HG03066 (cell line): Measurements from ENCODE around the gene MAPK1.
A peak's percentile ranks its signal among the peaks of the same experiment; 100 is the strongest.
"Not testable (repeated sequence)": the region's sequence is repeated elsewhere in the genome, so short reads cannot be mapped to it uniquely, and the experiment has no call there.

ENCODE experiments used
- ATAC-seq: cut with Tn5 transposase; IDR thresholded peaks from one replicate; pipeline ENCODE4 v1.9.1; 2021; ENCODE audit warnings: low read depth; ENCODE audit not compliant: unreplicated experiment

MAPK1 gene

GRCh38 chr22:21793716-21794115 lies 73.7 kb downstream of the MAPK1 start:
- ATAC-seq: not testable (repeated sequence)

GRCh38 chr22:21791635-21792625 lies 75.5 kb downstream of the MAPK1 start:
- no peak for ATAC-seq

GRCh38 chr22:21790849-21791610 lies 76.4 kb downstream of the MAPK1 start:
- ATAC-seq: not testable (repeated sequence)

- ATAC-seq: no peak
Measured at GRCh38 chr22:21790359-21790758, 77.1 kb downstream of the MAPK1 start.

- not testable (repeated sequence) for ATAC-seq
Measured at GRCh38 chr22:21787565-21787964, 79.9 kb downstream of the MAPK1 start.

- no peak for ATAC-seq
Measured at GRCh38 chr22:21780259-21780658, 87.2 kb downstream of the MAPK1 start.

GRCh38 chr22:21779444-21779843 lies 88.0 kb downstream of the MAPK1 start:
- ATAC-seq: no peak

GRCh38 chr22:21778705-21779363 lies 88.6 kb downstream of the MAPK1 start:
- no peak for ATAC-seq

GRCh38 chr22:21771631-21771976 lies 95.8 kb downstream of the MAPK1 start:
- no peak for ATAC-seq

- ATAC-seq: no peak
Measured at GRCh38 chr22:21768435-21768834, 99.0 kb downstream of the MAPK1 start.

GRCh38 chr22:21766691-21767462 lies 100.6 kb downstream of the MAPK1 start:
- ATAC-seq: peak; percentile 73

- no peak for ATAC-seq
Measured at GRCh38 chr22:21765909-21766529, 101.4 kb downstream of the MAPK1 start.

GRCh38 chr22:21764038-21764804 lies 103.2 kb downstream of the MAPK1 start:
- ATAC-seq: no peak

GRCh38 chr22:21762712-21763581 lies 104.5 kb downstream of the MAPK1 start:
- ATAC-seq: no peak

GRCh38 chr22:21761994-21762680 lies 105.3 kb downstream of the MAPK1 start:
- no peak for ATAC-seq

- no peak for ATAC-seq
Measured at GRCh38 chr22:21761086-21761485, 106.4 kb downstream of the MAPK1 start.

GRCh38 chr22:21760640-21761039 lies 106.8 kb downstream of the MAPK1 start:
- no peak for ATAC-seq
